ENCODE measurements around the gene SH3RF1.
"Not testable (repeated sequence)": the region's sequence is repeated elsewhere in the genome, so short reads cannot be mapped to it uniquely, and the experiment has no call there.

The SH3RF1 gene

GRCh38 chr4:169270810-169271691 lies at the start of gene SH3RF1:
Gene SH3RF1 (minus strand): TSS chr4:169270956. CDS start chr4:169269212, 1,744 bp downstream.
- DNase-seq = no peak

DNA sequence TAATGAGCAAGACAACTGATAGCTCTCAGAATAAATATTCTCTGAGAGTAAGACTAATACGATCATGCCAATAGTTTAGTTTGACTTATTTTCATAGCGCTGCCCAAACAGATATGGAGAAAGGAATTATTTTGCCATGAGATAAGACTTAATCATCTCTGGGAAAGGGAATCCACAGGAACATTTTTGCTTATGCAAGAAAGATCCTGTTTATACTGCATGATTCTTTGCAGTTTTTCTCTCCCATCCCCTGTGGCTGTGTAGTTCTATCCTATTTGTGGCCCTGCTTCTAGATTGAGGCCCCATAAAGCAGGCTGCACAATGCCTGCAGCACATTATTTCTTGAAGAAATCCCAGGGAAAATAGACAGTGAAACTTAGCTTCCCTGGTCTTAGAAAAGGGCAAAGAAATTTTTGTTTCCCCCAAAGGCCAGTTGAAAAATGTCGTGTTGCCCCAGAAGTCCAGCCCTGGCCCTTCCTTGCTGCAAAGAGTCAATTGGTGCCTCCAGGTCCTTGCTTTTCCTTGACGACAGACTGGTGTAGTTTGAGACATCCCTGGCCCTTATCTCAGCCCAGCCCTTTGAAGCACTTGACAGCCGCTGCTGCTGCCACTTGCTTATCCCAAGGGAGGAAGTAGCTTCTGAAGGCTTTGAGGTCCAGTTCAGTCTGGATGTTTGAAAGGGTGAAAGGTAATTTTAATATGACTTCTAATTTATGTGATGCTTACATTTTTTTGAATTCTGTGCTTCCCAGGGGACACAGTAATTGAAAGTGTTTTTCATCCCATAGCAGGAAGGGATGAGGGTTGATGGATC lies 45.0 kb upstream of the SH3RF1 start:
- DNase-seq = no peak

GRCh38 chr4:169314906-169315305 lies 44.1 kb upstream of the SH3RF1 start:
- DNase-seq = no peak

- no peak for DNase-seq
These were observed 43.0 kb upstream of the SH3RF1 start for GRCh38 chr4:169313732-169314131.

- DNase-seq = no peak
These were observed 42.1 kb upstream of the SH3RF1 start for GRCh38 chr4:169312690-169313422.

- peak; percentile 4 for DNase-seq
These were observed 41.0 kb upstream of the SH3RF1 start for GRCh38 chr4:169311643-169312365.

DNA sequence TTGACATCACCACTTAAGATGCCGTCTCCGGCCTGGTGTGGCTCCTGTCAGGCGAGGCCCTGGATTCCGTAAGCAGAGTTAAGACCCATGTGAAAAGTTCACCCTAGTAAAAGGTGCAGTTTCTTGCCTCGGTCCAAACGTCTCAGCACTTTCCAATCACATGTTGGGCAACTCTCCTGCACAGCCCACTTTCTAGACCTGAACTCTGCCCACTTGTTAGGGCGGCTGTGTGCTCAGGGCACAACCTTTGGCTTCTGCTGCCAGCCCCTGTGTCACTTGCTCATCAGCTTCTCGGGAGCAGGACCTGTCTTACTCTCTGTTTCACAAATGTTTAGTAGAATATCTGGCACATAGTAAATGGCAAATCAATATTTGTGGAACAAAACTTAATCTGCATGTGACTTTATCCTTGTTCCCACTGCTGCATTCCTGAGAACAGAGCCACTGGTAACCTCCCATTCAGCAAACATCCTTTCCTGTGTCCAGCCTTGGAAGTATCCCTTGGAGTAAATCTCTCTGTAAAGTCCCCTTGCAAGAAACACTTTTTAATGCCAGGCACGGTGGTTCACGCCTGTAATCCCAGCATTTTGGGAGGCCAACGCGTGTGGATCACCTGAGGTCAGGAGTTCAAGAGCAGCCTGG lies 38.7 kb upstream of the SH3RF1 start:
- DNase-seq = no peak

- DNase-seq = no peak
These were observed 36.8 kb upstream of the SH3RF1 start for GRCh38 chr4:169307576-169307975.

DNA sequence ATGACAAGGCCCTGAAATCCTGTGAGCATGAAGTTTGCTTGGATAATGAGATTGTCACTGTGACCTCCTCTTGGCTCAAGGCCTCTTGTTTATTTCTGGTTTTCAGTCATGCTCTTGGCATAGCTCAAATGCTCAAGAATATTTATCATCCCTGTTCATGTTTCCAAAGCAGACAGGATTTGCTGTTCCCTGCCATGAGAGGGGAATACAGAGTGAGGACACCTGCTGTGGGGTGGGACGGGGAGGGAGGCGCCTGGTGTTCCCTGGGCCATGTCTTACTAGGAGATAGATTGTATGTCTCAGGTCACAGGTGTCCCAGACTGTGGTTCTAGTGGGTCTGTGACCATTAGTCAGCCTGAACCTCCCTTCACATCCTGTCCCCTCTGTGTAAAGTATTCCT lies 34.9 kb upstream of the SH3RF1 start:
- DNase-seq = no peak

DNA sequence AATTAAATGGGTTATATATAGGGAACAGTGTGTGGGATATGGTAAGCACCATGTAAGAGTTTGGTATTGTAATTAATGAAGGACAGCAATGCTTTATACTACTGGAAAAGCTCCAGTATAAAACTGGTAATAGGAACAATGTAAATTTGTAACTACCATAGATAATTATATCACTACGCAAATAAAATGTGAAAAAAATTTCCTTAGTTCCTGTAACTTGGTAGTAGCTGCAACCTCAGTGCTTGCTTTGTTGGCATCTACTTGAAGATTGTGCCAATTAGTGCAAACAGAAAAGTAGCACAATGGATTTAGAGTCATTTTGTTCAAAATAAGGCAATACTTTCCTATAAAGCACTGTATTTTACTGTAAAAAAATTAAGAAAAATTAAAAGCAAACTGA lies 34.4 kb upstream of the SH3RF1 start:
- DNase-seq = no peak

GRCh38 chr4:169295822-169296221 lies 25.1 kb upstream of the SH3RF1 start:
- DNase-seq = no peak

DNA sequence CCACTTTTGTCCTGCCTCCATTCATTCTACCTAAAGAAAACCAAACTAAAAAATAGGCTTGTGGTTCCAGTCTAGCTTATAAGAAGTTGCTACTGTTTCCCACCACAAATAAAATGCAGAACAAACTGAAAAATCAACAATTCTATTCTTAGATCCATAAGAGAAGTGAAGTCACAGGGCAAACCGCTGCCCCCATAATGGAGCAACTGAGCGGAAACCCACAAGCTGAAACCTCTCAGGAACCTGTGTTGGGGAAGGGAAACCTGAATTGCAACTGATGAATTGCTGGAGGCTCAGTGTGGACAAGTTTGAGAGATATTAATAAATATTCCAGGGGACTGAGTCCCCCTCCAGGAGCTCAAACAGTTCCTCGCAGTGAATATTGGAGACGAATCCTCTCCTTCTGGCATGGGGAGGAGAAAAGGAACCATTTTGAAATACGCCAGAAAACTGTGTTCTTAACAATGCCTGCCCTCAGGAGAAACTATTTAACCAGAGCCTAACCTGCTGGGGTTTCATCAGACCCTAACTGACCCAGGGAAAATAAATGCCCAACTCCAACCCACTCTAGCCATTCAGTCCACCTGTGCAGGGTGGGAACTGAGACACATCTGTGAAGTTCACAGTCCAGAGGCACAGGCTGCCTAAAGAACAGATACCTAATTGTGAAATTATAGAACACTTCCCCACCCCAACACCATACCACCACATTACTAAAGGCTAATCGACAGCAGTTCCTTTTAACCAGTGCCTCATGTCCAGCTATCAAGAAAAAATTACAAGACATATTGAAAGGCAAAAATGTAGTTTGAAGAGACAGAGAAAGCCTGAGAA lies 22.8 kb upstream of the SH3RF1 start:
- peak; percentile 15 for DNase-seq

DNA sequence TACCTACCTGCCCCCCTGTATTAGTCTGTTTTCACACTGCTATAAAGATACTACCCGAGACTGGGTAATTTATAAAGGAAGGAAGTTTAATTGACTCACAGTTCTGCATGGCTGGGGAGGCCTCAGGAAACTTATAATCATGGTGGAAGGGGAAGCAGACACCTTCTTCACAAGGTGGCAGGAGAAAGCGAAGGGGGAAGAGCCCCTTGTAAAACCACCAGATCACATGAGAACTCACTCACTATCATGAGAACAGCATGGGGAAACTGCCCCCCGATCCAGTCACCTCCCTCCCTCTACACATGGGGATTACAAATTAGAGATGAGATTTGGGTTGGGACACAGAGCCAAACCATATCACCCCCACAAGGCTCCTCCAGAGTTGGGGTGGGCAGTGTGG lies 17.2 kb upstream of the SH3RF1 start:
- not testable (repeated sequence) for DNase-seq

DNA sequence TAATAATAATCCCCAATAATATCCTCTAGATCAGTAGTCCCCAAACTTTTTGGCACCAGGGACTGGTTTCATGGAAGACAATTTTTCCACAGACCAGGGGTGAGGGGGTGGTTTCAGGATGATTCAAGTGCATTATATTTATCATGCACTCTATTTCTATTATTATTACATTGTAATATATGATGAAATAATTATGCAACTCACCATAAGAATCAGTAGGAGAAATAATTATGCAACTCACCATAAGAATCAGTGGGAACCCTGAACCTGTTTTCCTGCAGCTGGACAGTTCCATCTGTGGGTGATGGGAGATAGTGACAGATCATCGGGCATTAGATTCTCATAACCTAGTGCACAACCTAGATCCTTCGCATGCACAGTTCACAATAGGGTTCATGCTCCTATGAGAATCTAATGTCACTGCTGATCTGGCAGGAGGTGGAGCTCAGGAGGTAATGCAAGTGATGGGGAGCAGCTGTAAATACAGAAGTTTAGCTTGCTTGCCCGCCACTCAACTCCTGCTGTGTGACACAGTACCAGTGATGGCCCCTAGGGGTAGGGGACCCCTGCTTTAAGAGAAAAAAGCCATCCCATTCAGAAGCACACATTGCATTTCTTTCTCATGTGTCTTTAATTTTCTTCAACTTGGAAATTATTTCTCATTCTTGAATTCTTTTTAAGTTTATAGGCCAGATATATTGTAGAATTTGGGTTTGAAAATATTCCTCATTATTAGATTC lies 16.0 kb upstream of the SH3RF1 start:
- no peak for DNase-seq

DNA sequence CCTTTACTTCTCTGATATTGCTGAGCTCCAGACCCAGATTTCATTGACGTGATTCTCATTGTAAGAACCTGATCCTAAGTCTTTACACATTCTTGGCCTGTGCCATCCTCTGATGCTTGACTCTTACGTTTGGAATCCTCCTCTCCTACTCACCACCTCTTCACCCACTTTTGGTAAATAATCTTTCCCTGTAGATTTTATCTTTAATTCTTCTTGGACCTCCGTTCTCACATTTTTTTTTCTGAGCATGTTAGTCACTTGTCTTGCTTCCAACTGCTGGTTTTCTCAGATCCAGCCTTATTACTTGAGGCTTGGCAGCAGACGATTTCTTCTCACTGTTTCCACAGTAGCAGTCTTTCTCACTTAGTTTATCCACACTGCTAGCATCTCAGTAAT lies 12.4 kb upstream of the SH3RF1 start:
- no peak for DNase-seq

DNA sequence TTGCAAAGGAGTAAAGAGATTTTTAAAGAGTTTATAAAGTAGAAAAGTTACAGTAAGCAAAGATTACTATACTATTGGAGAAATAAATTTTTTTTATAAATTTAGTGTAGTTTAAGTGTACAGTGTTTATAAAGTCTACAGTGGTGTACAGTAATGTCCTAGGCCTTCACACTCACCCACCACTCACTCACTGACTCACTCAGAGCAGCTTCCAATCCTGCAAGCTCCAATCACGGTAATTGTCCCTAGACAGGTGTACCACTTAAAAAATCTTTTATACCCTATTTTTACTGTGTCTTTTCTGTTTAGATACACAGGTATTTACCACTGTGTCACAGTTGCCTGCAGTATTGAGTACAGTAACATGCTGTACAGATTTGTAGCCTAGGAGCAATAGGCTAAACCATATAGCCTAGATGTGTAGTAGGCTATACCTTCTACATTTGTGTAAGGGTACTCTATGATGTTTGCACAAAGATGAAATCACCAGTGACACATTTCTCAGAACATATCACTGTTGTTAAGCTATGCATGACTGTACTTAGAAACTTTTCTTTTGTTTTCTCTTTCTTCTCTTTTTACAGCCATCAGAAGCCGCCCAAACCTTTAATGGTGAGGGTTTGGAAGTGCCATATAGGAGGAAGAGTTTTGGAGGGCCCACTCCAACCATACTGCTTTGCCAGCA lies 11.8 kb upstream of the SH3RF1 start:
- DNase-seq = no peak

- DNase-seq = no peak
These were observed 8.4 kb upstream of the SH3RF1 start for GRCh38 chr4:169279108-169279507.

DNA sequence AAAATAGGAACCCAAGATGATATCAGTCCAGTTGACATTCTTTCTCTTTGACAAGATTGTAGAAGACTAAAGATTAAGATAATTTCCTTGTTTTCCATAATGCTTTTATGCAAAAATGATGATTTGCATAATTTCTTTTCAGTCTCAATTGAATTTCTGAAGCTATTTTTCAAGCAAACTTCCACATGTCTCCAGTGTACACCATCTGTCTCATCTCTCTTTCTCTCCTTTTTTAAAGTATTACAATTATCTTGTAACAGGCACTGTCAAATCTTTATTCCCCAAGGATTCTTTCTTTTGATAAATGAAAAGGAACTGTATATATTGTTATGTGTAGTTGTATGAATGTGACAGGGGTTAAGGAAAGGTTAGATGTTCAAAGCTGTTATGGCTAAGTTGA lies 7.9 kb upstream of the SH3RF1 start:
- no peak for DNase-seq

DNA sequence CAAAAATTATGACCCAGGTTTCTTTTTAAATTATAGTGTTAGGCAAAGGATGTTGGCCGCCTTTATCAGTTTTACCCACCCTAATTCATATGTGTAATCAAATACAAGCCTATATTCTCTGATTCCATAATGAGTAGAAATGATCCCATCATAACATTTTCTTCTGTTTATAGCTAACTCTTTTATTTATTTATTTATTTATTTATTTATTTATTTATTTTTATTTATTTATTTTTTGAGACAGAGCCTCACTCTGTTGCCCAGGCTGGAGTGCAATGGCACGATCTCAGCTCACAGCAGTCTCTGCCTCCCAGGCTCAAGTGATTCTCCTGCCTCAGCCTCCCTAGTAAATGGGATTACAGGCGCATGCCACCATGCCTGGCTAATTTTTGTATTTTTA lies 7.1 kb upstream of the SH3RF1 start:
- DNase-seq = not testable (repeated sequence)

- no peak for DNase-seq
These were observed 4.4 kb upstream of the SH3RF1 start for GRCh38 chr4:169275180-169275579.

Data from CD4-positive, alpha-beta T cell treated with Interleukin-10 for 1 hour (primary cell).